ENCODE results near the gene PRRT1. TPM values are rescaled to one million over a fixed set of nuclear protein-coding genes. Genes with fewer than 3 reads are reported as not detected.

Gene PRRT1
- polyA plus RNA-seq, 1 experiment = 0.27 TPM

DNA sequence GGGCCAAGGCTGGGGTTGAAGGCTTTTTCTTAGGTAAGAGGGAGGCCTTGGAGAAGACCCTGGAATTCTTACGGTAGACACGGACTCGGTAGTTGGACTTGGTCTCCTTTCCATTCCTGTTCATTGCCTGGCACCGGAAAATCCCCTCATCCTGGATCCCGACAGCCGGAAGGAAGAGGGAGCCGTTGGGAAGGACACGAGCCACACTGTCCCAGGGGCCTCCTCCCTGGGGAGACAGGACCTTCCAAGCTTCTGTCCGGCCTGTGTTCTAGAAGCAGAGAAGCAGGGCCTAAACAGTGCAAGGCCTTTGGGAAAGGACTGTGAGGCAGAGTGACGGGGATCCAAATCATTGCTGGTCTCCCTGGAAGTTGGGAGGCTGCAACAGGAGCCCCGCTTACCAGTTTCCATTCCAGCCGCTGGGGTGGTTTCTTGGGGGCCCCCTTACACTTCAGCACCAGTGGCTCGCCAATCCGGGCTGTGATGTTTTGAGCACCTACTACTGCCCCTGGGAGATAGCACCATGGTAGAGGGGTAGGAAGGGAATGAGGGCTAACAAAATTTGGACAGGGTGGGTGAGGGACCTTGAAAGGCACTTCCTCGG is 31.8 kb upstream of the PRRT1 start:
- Histone ChIP-seq H3K27me3 (ENCODE audit: control insufficient read depth, insufficient read depth, low read length) (no peaks in the 10 kb centered on the region), H3K9me3 (ENCODE audit: control insufficient read depth, insufficient read depth, low read length) (no peaks in the 10 kb centered on the region), H3K27ac (ENCODE audit: low read depth, low read length) (no peak overlapping the region), H3K4me3 (ENCODE audit: low read depth, low read length) (no peak overlapping the region)
- ChIA-PET CTCF (no interaction called here), POLR2A (no interaction called here)
- no peak for DNase-seq (ENCODE audit: low read depth, low spot score)
- TF ChIP-seq, protein P1, sequence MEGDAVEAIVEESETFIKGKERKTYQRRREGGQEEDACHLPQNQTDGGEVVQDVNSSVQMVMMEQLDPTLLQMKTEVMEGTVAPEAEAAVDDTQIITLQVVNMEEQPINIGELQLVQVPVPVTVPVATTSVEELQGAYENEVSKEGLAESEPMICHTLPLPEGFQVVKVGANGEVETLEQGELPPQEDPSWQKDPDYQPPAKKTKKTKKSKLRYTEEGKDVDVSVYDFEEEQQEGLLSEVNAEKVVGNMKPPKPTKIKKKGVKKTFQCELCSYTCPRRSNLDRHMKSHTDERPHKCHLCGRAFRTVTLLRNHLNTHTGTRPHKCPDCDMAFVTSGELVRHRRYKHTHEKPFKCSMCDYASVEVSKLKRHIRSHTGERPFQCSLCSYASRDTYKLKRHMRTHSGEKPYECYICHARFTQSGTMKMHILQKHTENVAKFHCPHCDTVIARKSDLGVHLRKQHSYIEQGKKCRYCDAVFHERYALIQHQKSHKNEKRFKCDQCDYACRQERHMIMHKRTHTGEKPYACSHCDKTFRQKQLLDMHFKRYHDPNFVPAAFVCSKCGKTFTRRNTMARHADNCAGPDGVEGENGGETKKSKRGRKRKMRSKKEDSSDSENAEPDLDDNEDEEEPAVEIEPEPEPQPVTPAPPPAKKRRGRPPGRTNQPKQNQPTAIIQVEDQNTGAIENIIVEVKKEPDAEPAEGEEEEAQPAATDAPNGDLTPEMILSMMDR (IDR thresholded peaks at IDR 0.05; ENCODE audit: low read depth, low read length) = no peak

DNA sequence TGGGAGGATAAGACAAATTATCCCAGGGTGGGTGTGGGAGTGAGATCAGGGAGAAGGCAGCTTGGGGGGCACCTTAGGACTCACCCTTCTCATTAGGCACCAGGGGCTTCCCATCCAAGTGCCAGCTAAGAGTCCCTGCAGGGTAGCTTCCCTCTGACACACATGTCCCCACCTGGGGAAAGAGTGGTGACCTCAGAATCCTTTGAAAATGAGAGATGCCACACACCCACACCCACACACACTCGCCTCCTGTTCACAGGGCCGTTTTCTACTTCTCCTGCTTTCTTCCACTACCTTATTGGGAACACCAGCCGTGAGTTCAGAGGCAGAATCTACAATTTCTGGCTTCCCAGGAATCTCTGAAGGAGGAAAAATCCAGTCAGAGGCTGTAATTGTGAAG is 31.3 kb upstream of the PRRT1 start:
- no peak overlapping the region for H3K4me3 ChIP-seq (ENCODE audit: low read depth, low read length)
- POLR2A ChIA-PET = no interaction called here
- H3K27me3 ChIP-seq (ENCODE audit: control insufficient read depth, insufficient read depth, low read length) = no peaks in the 10 kb centered on the region
- H3K27ac ChIP-seq (ENCODE audit: low read depth, low read length) = no peak overlapping the region
- no peak for DNase-seq (ENCODE audit: low read depth, low spot score)
- CTCF ChIA-PET = no interaction called here
- TF ChIP-seq, protein P1 (IDR thresholded peaks at IDR 0.05; ENCODE audit: low read depth, low read length) = no peak
- H3K9me3 ChIP-seq (ENCODE audit: control insufficient read depth, insufficient read depth, low read length) = no peaks in the 10 kb centered on the region

DNA sequence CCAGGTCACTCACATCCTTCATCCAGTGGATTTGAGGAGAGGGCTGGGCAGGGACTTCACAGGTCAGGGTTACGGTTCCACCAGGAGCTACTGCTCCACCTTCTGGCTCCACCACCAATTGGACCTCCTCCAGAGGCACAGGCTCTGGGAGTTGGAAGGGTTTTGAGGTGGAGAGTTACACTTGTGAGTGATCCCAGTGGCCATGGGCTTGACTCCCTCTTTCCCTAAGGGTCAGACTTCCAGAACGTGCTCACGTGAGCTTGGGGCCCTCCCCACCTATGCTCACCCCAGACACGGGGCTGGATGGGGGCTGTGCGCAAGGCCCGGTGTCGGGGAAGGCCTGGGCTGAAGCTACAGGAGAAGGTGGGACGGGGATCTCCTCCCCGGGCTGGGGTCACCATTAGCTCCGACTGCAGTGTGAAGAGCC is 30.8 kb upstream of the PRRT1 start:
- POLR2A ChIA-PET = no interaction called here
- no peak for DNase-seq (ENCODE audit: low read depth, low spot score)
- CTCF ChIA-PET = interaction anchor here (0.8 kb wide), 1 partner anchor 66 kb away, joined by 3 read pairs; no protein-coding TSS in a partner anchor
- TF ChIP-seq, protein P1 (IDR thresholded peaks at IDR 0.05; ENCODE audit: low read depth, low read length) = no peak
- Histone ChIP-seq H3K4me3 (ENCODE audit: low read depth, low read length) (no peak overlapping the region), H3K9me3 (ENCODE audit: control insufficient read depth, insufficient read depth, low read length) (no peaks in the 10 kb centered on the region), H3K27ac (ENCODE audit: low read depth, low read length) (no peak overlapping the region), H3K27me3 (ENCODE audit: control insufficient read depth, insufficient read depth, low read length) (no peaks in the 10 kb centered on the region)

DNA sequence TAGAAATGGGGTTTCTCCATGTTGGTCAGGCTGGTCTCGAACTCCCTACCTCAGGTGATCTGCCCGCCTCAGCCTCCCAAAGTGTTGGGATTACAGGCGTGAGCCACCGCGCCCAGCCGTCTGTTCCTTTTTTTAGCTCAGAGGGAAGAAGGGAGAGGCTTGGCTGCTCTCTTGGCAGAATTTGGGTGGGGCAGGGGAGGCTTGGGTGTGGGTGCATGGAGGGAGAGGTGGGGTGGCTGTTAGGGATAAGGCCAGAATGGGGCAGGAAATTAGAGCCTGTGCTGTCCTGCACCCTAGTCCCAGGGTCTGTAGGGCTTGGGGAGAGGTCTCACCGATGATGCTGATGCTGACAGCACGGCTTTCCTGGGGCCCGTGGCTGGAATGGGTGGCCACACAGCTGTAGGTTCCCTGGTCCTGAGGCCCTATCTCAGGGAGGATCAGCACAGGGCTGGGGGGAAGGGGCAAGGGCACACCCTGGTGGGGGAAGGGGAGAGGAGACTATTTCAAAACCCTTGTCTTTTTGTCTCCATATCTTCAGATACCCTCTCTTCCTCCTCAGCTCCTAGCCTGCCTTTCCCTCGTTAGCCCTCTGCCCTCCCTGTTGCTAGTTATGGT is 30.3 kb upstream of the PRRT1 start:
- TF ChIP-seq, protein P1 (IDR thresholded peaks at IDR 0.05; ENCODE audit: low read depth, low read length) = no peak
- no peaks in the 10 kb centered on the region for H3K27me3 ChIP-seq (ENCODE audit: control insufficient read depth, insufficient read depth, low read length)
- H3K27ac ChIP-seq (ENCODE audit: low read depth, low read length) = no peak overlapping the region
- POLR2A ChIA-PET = no interaction called here
- H3K4me3 ChIP-seq (ENCODE audit: low read depth, low read length) = no peak overlapping the region
- H3K9me3 ChIP-seq (ENCODE audit: control insufficient read depth, insufficient read depth, low read length) = no peaks in the 10 kb centered on the region
- DNase-seq (ENCODE audit: low read depth, low spot score) = no peak
- CTCF ChIA-PET = interaction anchor here (0.8 kb wide), 1 partner anchor 65 kb away, joined by 3 read pairs; no protein-coding TSS in a partner anchor

DNA sequence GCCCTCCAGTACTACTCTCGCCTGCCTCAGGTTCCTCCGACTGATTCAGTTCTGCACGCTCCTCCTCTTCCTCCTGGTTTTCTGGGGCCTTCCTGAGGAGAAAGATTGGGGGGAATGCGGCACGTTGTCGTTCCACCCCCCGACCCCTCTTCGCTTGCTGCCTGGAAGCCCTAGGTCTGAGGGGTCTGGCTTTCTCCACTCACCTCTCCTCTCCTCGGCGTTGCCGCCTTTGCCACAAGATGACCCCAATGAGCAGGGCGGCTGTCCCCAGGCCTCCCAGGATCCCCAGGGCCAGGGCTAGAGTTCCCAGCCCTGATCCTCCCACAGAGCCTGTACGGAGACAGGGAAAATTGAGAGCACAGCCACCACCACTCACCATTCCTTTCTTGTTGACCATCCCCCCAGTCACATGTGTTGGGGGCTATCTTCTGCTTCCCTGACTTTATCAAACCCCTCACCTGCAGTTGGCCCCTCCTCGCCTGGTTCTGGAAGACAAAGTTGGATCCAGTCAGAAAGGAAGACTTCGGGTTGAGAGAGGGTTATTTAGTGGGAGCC is 29.5 kb upstream of the PRRT1 start:
- ChIA-PET POLR2A (no interaction called here), CTCF (interaction anchor here (0.7 kb wide), 1 partner anchor 62 kb away, joined by 3 read pairs; no protein-coding TSS in a partner anchor)
- H3K4me3 ChIP-seq (ENCODE audit: low read depth, low read length) = no peak overlapping the region
- no peak overlapping the region for H3K27ac ChIP-seq (ENCODE audit: low read depth, low read length)
- DNase-seq (ENCODE audit: low read depth, low spot score) = no peak
- TF ChIP-seq, protein P1 (IDR thresholded peaks at IDR 0.05; ENCODE audit: low read depth, low read length) = no peak
- H3K9me3 ChIP-seq (ENCODE audit: control insufficient read depth, insufficient read depth, low read length) = no peaks in the 10 kb centered on the region
- H3K27me3 ChIP-seq (ENCODE audit: control insufficient read depth, insufficient read depth, low read length) = no peaks in the 10 kb centered on the region

All from AG04450 (cell line).